GM23338 (cell line): ENCODE measurements around the gene VPS35. TPM values are rescaled to one million over a fixed set of nuclear protein-coding genes. Genes with fewer than 3 reads are reported as not detected.

Source experiments
- ATAC-seq: fragments of 200-7000 bp; cut with Tn5 transposase; 3 replicates; pipeline ENCODE4 v1.9.1; 2020
- DNase-seq: peaks from one replicate; pipeline ENCODE4 v3.0.0-alpha.2; 2015; ENCODE audit warnings: low spot score
- H2AFZ ChIP-seq: fragments of 200-600 bp; sonication (generic); 2 replicates; pipeline ENCODE4 v1.8.0; 2016; ENCODE audit warnings: antibody characterized with exemption, mild to moderate bottlenecking, moderate library complexity
- H3F3A ChIP-seq: fragments of 200-600 bp; sonication (generic); replicated peaks from 2 replicates; pipeline ENCODE4 v1.8.0; 2017; ENCODE audit warnings: antibody characterized with exemption, mixed run types, low read depth
- H3K27ac ChIP-seq: fragments of 200-600 bp; sonication (generic); 2 replicates; pipeline ENCODE4 v1.6.1; 2016; ENCODE audit warnings: low read depth
- H3K27me3 ChIP-seq: fragments of 200-600 bp; sonication (generic); 2 replicates; pipeline ENCODE4 v1.8.0; 2016; ENCODE audit warnings: mild to moderate bottlenecking, mixed run types, moderate library complexity; ENCODE audit not compliant: insufficient read depth
- H3K36me3 ChIP-seq: fragments of 200-600 bp; sonication (generic); 2 replicates; pipeline ENCODE4 v1.8.0; 2016; ENCODE audit warnings: mild to moderate bottlenecking; ENCODE audit not compliant: insufficient read depth
- H3K4me1 ChIP-seq: fragments of 200-600 bp; sonication (generic); 2 replicates; pipeline ENCODE4 v1.8.0; 2016; ENCODE audit warnings: mild to moderate bottlenecking, moderate library complexity; ENCODE audit not compliant: insufficient read depth
- H3K4me2 ChIP-seq: fragments of 200-600 bp; sonication (generic); 2 replicates; pipeline ENCODE4 v1.7.1; 2017; ENCODE audit warnings: mixed run types
- H3K4me3 ChIP-seq: fragments of 200-600 bp; sonication (generic); 2 replicates; pipeline ENCODE4 v1.6.1; 2016; ENCODE audit warnings: mixed run types
- H3K79me2 ChIP-seq: fragments of 200-600 bp; sonication (generic); replicated peaks from 2 replicates; pipeline ENCODE4 v1.8.0; 2017; ENCODE audit warnings: mild to moderate bottlenecking; ENCODE audit not compliant: insufficient read depth
- H3K9me2 ChIP-seq: fragments of 200-600 bp; sonication (generic); 2 replicates; pipeline ENCODE4 v1.8.0; 2017; ENCODE audit not compliant: insufficient read depth
- H4K20me1 ChIP-seq: fragments of 200-600 bp; sonication (generic); replicated peaks from 2 replicates; pipeline ENCODE4 v1.8.0; 2017; ENCODE audit warnings: mild to moderate bottlenecking; ENCODE audit not compliant: insufficient read depth
- H3K27ac Mint-ChIP-seq: 2 replicates; pipeline ENCODE4 v1.8.0; 2020; ENCODE audit warnings: inconsistent platforms, mild to moderate bottlenecking, moderate library complexity, mixed read lengths
- H3K27me3 Mint-ChIP-seq: 3 replicates; pipeline ENCODE4 v1.8.0; 2022; ENCODE audit warnings: low read depth, mild to moderate bottlenecking, moderate library complexity, mixed read lengths, inconsistent platforms; ENCODE audit not compliant: insufficient read depth, poor library complexity
- H3K36me3 Mint-ChIP-seq: 3 replicates; pipeline ENCODE4 v1.8.0; 2021; ENCODE audit warnings: low read depth, mild to moderate bottlenecking, inconsistent platforms, moderate library complexity, mixed read lengths
- H3K4me1 Mint-ChIP-seq: 3 replicates; pipeline ENCODE4 v1.8.0; 2020; ENCODE audit warnings: mild to moderate bottlenecking, inconsistent platforms, mixed read lengths
- H3K4me3 Mint-ChIP-seq: 3 replicates; pipeline ENCODE4 v1.8.0; 2021; ENCODE audit warnings: moderate library complexity, mild to moderate bottlenecking, inconsistent platforms, mixed read lengths
- H3K9me3 Mint-ChIP-seq: 3 replicates; pipeline ENCODE4 v1.8.0; 2020; ENCODE audit warnings: moderate library complexity, mild to moderate bottlenecking, inconsistent platforms, mixed read lengths
- CREB1 ChIP-seq: fragments of 250-450 bp; sonication (Bioruptor Pico); IDR thresholded peaks from 2 replicates; pipeline ENCODE4 v1.5.0; 2020; ENCODE audit warnings: low read depth, mild to moderate bottlenecking, moderate library complexity
- CTCF ChIP-seq, 2 experiments: fragments of 200-600 bp in 1 of 2; sonication (generic) in 1 of 2; conservative IDR thresholded peaks; 2 replicates each; pipeline versions ENCODE4 v1.5.1 to v1.6.1; 2016 to 2017; ENCODE audit warnings: antibody characterized with exemption in 2 of 2, low read depth in 2 of 2, mild to moderate bottlenecking in 2 of 2, moderate library complexity in 1 of 2
- ETS1 ChIP-seq: IDR thresholded peaks from 2 replicates; pipeline ENCODE4 v1.6.1; 2016; ENCODE audit warnings: antibody characterized with exemption
- EZH2 ChIP-seq: fragments of 200-600 bp; sonication (generic); IDR thresholded peaks from one replicate; pipeline ENCODE4 v1.8.0; 2017; ENCODE audit warnings: antibody characterized with exemption, mild to moderate bottlenecking, low read depth; ENCODE audit not compliant: unreplicated experiment
- EZH2phosphoT487 ChIP-seq: fragments of 200-600 bp; sonication (generic); IDR thresholded peaks from one replicate; pipeline ENCODE4 v1.8.1; 2018; ENCODE audit warnings: antibody characterized with exemption; ENCODE audit not compliant: unreplicated experiment
- JUNB ChIP-seq: IDR thresholded peaks from one replicate; pipeline ENCODE4 v1.6.1; 2016; ENCODE audit warnings: antibody characterized with exemption; ENCODE audit not compliant: unreplicated experiment
- NANOG ChIP-seq: IDR thresholded peaks from 2 replicates; pipeline ENCODE4 v1.6.1; 2016; ENCODE audit warnings: antibody characterized with exemption, borderline replicate concordance
- POLR2AphosphoS5 ChIP-seq: IDR thresholded peaks from 2 replicates; pipeline ENCODE4 v1.6.1; 2016; ENCODE audit warnings: antibody characterized with exemption, low read depth
- STAT1 ChIP-seq: IDR thresholded peaks from one replicate; pipeline ENCODE4 v1.6.1; 2016; ENCODE audit warnings: antibody characterized with exemption; ENCODE audit not compliant: unreplicated experiment
- ZNF114 ChIP-seq: fragments of 250-450 bp; sonication (Bioruptor Pico); IDR thresholded peaks from 2 replicates; pipeline ENCODE4 v1.5.0; 2020; ENCODE audit warnings: mild to moderate bottlenecking, moderate library complexity
- ZNF331 ChIP-seq: fragments of 250-450 bp; sonication (Bioruptor Pico); IDR thresholded peaks from 2 replicates; pipeline ENCODE4 v1.5.0; 2020; ENCODE audit warnings: low read depth, mild to moderate bottlenecking, moderate library complexity
- ZNF462 ChIP-seq: fragments of 250-450 bp; sonication (Bioruptor Pico); IDR thresholded peaks from 2 replicates; pipeline ENCODE4 v1.5.0; 2020; ENCODE audit warnings: mild to moderate bottlenecking, moderate library complexity
- polyA plus RNA-seq: library from polyadenylated mRNA; unstranded; fragments of >200 nt; fragmentation: Nextera tagmentation; extraction: Ambion mirVana; gene quantifications from 2 replicates; pipeline ENCODE4 v1.2.1, GENCODE V29; 2016
- total RNA-seq: library from RNA; depleted of rRNA; stranded (reverse); fragments of >200 nt; shearing (Covaris generic); gene quantifications from 2 replicates; pipeline ENCODE4 v1.2.3, GENCODE V29; 2014
- TF ChIP-seq, protein P1 (sequence below): IDR thresholded peaks from one replicate; pipeline ENCODE4 v1.6.1; 2018; ENCODE audit warnings: antibody characterized with exemption; ENCODE audit not compliant: unreplicated experiment

VPS35 gene
- total and polyA plus RNA-seq, 2 experiments from 2014 or later: 31.1 to 40.0 TPM

GRCh38 chr16:46618516-46618915, 70.5 kb downstream of the VPS35 start:
- peaks cover 49% of the 10 kb centered on the region for H3K79me2 ChIP-seq
- no peak overlapping the region for H3K4me3 Mint-ChIP-seq

More at GRCh38 chr16:46618516-46618915, 70.5 kb downstream of the VPS35 start:
- Histone ChIP-seq H3F3A (no peaks in the 10 kb centered on the region), H4K20me1 (peaks cover 6% of the 10 kb centered on the region; the same call in 1 of the 2 replicates), H3K4me2 (0 out of 2 replicates have a peak overlapping the region, but pooled peaks have one; percentile 40), H3K4me1 (peaks cover 11% of the 10 kb centered on the region), H3K4me3 (no peak overlapping the region), H3K9me2 (no peaks in the 10 kb centered on the region), H3K27me3 (no peaks in the 10 kb centered on the region), H2AFZ (no peak overlapping the region), H3K27ac (no peak overlapping the region), H3K36me3 (peaks cover 23% of the 10 kb centered on the region)
- Mint-ChIP-seq H3K9me3 (no peaks in the 10 kb centered on the region), H3K4me1 (peaks cover 6% of the 10 kb centered on the region; the same call in 2 of the 3 replicates), H3K27ac (no peak overlapping the region), H3K36me3 (peaks cover 36% of the 10 kb centered on the region), H3K27me3 (peaks cover 7% of the 10 kb centered on the region)
- DNase-seq (no peak), ATAC-seq (no peak)
- TF ChIP-seq JUNB: no peak
- no peak for TF ChIP-seq ETS1
- no peak for TF ChIP-seq CTCF (conservative IDR thresholded peaks at IDR 0.05; ENCODE audit: low read depth in 2 of 2)
- TF ChIP-seq ZNF462: no peak
- TF ChIP-seq ZNF331 (CRISPR knock-in tag): no peak
- no peak for TF ChIP-seq ZNF114 (CRISPR knock-in tag)
- TF ChIP-seq, protein P1, sequence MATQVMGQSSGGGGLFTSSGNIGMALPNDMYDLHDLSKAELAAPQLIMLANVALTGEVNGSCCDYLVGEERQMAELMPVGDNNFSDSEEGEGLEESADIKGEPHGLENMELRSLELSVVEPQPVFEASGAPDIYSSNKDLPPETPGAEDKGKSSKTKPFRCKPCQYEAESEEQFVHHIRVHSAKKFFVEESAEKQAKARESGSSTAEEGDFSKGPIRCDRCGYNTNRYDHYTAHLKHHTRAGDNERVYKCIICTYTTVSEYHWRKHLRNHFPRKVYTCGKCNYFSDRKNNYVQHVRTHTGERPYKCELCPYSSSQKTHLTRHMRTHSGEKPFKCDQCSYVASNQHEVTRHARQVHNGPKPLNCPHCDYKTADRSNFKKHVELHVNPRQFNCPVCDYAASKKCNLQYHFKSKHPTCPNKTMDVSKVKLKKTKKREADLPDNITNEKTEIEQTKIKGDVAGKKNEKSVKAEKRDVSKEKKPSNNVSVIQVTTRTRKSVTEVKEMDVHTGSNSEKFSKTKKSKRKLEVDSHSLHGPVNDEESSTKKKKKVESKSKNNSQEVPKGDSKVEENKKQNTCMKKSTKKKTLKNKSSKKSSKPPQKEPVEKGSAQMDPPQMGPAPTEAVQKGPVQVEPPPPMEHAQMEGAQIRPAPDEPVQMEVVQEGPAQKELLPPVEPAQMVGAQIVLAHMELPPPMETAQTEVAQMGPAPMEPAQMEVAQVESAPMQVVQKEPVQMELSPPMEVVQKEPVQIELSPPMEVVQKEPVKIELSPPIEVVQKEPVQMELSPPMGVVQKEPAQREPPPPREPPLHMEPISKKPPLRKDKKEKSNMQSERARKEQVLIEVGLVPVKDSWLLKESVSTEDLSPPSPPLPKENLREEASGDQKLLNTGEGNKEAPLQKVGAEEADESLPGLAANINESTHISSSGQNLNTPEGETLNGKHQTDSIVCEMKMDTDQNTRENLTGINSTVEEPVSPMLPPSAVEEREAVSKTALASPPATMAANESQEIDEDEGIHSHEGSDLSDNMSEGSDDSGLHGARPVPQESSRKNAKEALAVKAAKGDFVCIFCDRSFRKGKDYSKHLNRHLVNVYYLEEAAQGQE: no peak
- no peak for TF ChIP-seq EZH2
- TF ChIP-seq POLR2AphosphoS5: no peak
- TF ChIP-seq CREB1 (CRISPR knock-in tag): no peak
- no peak for TF ChIP-seq NANOG
- TF ChIP-seq STAT1: no peak
- no peak for TF ChIP-seq EZH2phosphoT487
